GM21737 (cell line): ENCODE results near the gene KCNG2.

Source experiments
- ATAC-seq: cut with Tn5 transposase; IDR thresholded peaks from one replicate; pipeline ENCODE4 v1.9.1; 2021; ENCODE audit warnings: mild to moderate bottlenecking, moderate library complexity; ENCODE audit not compliant: unreplicated experiment

The KCNG2 gene

GRCh38 chr18:79882522-79883241 lies 84.9 kb downstream of the KCNG2 start:
- ATAC-seq, result no peak

- no peak for ATAC-seq
Observed at GRCh38 chr18:79883461-79884293, 85.9 kb downstream of the KCNG2 start.

GRCh38 chr18:79884294-79884962 lies 86.7 kb downstream of the KCNG2 start:
- no peak for ATAC-seq

GRCh38 chr18:79884963-79885728 lies 87.4 kb downstream of the KCNG2 start:
- ATAC-seq, result no peak

- no peak for ATAC-seq
Observed at GRCh38 chr18:79887181-79888000, 89.7 kb downstream of the KCNG2 start.

- no peak for ATAC-seq
Observed at GRCh38 chr18:79888016-79888415, 90.3 kb downstream of the KCNG2 start.

GRCh38 chr18:79889569-79889968 lies 91.8 kb downstream of the KCNG2 start:
- no peak for ATAC-seq

- ATAC-seq, result no peak
Observed at GRCh38 chr18:79890674-79891073, 92.9 kb downstream of the KCNG2 start.

- ATAC-seq, result no peak
Observed at GRCh38 chr18:79896738-79897137, 99.0 kb downstream of the KCNG2 start.

GRCh38 chr18:79897940-79898625 lies 100.3 kb downstream of the KCNG2 start:
- no peak for ATAC-seq

- no peak for ATAC-seq
Observed at GRCh38 chr18:79898952-79899608, 101.3 kb downstream of the KCNG2 start.

GRCh38 chr18:79899609-79900445 lies 102.1 kb downstream of the KCNG2 start:
- ATAC-seq, result no peak

GRCh38 chr18:79900610-79901570 lies 103.2 kb downstream of the KCNG2 start:
- ATAC-seq, result no peak

- ATAC-seq, result no peak
Observed at GRCh38 chr18:79901665-79902064, 103.9 kb downstream of the KCNG2 start.

- no peak for ATAC-seq
Observed at GRCh38 chr18:79902075-79902474, 104.3 kb downstream of the KCNG2 start.

- no peak for ATAC-seq
Observed at GRCh38 chr18:79902640-79903039, 104.9 kb downstream of the KCNG2 start.

- ATAC-seq, result no peak
Observed at GRCh38 chr18:79903071-79903635, 105.4 kb downstream of the KCNG2 start.
